ENCODE measurements around the gene TMC5.
A peak's percentile ranks its signal among the peaks of the same experiment; 100 is the strongest.
"Not testable (repeated sequence)": the region's sequence is repeated elsewhere in the genome, so short reads cannot be mapped to it uniquely, and the experiment has no call there.

TMC5 gene

DNA sequence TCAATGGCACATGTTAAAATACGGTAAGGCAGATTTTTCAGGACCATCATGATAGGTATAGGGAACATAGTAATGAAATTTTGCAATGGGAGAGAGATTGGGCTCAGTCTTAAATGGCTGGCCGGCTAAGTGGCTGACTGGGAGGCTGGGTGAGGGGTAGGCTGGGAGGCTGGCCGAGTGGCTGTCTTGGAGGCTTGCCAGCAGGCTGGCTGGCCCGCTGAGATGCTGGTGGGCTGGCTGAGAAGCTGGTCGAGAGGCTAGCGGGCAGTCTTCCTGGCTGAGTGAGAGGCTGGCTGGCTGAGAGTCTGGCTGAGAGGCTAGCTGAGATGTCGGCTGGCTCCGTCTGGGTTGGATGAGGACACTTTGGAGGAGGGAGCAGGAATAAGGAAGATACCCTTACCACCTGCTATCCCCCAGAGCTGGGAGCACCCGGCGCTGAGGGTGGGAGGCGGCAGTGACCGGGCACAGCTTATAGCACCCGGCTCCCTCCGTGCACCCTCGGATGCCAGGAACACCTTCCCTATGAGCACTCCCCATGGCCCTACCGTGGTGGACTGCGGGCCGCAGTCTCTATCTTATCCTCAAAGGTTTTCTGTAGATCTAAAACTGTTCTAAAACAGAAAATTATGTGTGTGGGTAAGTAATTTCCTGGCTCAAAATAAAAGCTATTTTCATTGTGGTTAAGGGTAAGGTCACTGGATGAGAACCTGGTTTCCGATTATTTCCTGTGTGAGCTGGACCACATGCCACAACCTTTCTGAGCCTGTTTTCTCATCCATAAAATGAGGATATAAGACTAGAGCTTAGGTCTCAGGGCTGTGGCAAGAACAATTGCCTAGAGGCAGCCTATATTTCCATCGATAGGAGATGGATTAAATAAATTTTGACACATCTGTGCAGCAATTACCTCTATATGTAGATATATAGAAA lies 34.5 kb upstream of the TMC5 start:
- no peak overlapping the region for H3K27ac ChIP-seq
- no peak overlapping the region for H3K4me3 ChIP-seq

DNA sequence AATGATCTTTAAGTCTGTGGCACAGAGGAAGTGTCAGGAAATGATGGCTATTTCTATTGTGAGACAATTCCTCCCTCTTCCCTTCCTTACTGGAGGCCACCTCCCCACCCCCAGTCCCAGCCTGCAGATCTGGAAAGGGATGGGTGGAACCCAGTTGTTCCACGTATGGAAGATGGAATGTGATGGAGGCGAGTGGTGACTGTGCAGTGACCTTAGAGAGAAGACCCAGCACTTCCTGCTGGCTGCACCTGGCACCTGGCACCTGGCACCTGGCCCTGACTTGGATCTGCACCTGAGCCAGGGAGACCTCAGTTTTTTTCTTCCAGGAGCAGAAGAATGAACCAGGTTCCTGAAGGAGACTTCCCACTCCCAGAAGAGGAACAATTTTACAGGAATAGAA lies 33.0 kb upstream of the TMC5 start:
- Histone ChIP-seq H3K36me3 (no peaks in the 10 kb centered on the region), H3K27ac (no peak overlapping the region), H3K4me3 (no peak overlapping the region), H3K4me2 (no peak overlapping the region), H3K4me1 (peaks cover 10 to 41% (median 29%) of the 10 kb centered on the region in 10 experiments; a peak in 18 of 20 replicates), H4K20me1 (peaks cover 0 to 9% (median 0%) of the 10 kb centered on the region in 11 experiments; a peak in 4 of 22 replicates), H3K9ac (no peak overlapping the region), H3K27me3 (peaks cover 0 to 35% (median 5%) of the 10 kb centered on the region in 11 experiments; a peak in 11 of 22 replicates), H3K9me3 (replicated peaks in 1 of 11) (peaks cover 0 to 37% (median 13%) of the 10 kb centered on the region in 11 experiments; a peak in 19 of 22 replicates)
- no peak for TF ChIP-seq Cebpa-rat (IDR thresholded peaks at IDR 0.05)

More for the DNA sequence above, 34.5 kb upstream of the TMC5 start:
- H3K27me3 ChIP-seq, result peaks cover 0 to 35% (median 5%) of the 10 kb centered on the region in 11 experiments; a peak in 11 of 22 replicates
- H4K20me1 ChIP-seq, result peaks cover 0 to 9% (median 0%) of the 10 kb centered on the region in 11 experiments; a peak in 4 of 22 replicates
- TF ChIP-seq Cebpa-rat (IDR thresholded peaks at IDR 0.05), result no peak
- H3K9ac ChIP-seq, result no peak overlapping the region
- H3K36me3 ChIP-seq, result no peaks in the 10 kb centered on the region
- H3K4me1 ChIP-seq, result peaks cover 10 to 43% (median 29%) of the 10 kb centered on the region in 10 experiments; a peak in 18 of 20 replicates
- peak overlapping the region; percentile 9 to 56 (median 29); a peak in 14 of 22 replicates for H3K4me2 ChIP-seq
- H3K9me3 ChIP-seq (replicated peaks in 1 of 11), result peaks cover 0 to 22% (median 13%) of the 10 kb centered on the region in 11 experiments; a peak in 19 of 22 replicates

DNA sequence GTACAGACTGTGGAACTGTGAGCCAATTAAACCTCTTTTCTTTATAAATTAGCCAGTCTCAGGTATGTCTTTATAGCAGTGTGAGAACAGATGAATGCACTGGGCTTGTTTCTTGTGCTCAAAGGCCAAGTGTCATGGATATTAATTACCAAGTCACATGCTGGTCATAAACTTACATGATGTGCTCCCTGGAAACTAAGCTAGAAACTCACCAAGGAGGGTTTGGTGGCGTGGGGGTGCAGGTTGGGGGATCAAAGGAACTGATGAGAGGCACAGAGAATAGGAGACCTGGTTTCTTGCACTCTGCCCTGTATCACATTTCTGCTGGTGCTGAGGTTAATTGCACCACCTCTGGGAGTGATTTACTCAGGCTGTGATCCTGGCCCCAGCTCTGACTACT lies 31.2 kb upstream of the TMC5 start:
- Histone ChIP-seq H4K20me1 (peaks cover 0 to 9% (median 0%) of the 10 kb centered on the region in 11 experiments; a peak in 4 of 22 replicates), H3K4me2 (no peak overlapping the region), H3K9me3 (replicated peaks in 1 of 11) (peaks cover 13 to 56% (median 30%) of the 10 kb centered on the region in 11 experiments), H3K4me1 (peaks cover 5 to 23% (median 19%) of the 10 kb centered on the region in 10 experiments; a peak in 16 of 20 replicates), H3K27me3 (peaks cover 0 to 31% (median 5%) of the 10 kb centered on the region in 11 experiments; a peak in 11 of 22 replicates), H3K27ac (no peak overlapping the region), H3K36me3 (no peaks in the 10 kb centered on the region), H3K4me3 (no peak overlapping the region), H3K9ac (no peak overlapping the region)
- no peak for TF ChIP-seq Cebpa-rat (IDR thresholded peaks at IDR 0.05)

- no peak for TF ChIP-seq Cebpa-rat (IDR thresholded peaks at IDR 0.05)
- Histone ChIP-seq H3K9ac (no peak overlapping the region), H3K27ac (no peak overlapping the region), H3K36me3 (no peaks in the 10 kb centered on the region), H3K4me2 (no peak overlapping the region), H3K4me1 (peaks cover 0 to 5% (median 0%) of the 10 kb centered on the region in 10 experiments; a peak in 4 of 20 replicates), H3K4me3 (no peak overlapping the region), H3K9me3 (replicated peaks in 1 of 11) (peaks cover 22 to 70% (median 37%) of the 10 kb centered on the region in 11 experiments), H3K27me3 (peaks cover 0 to 11% (median 5%) of the 10 kb centered on the region in 11 experiments; a peak in 5 of 22 replicates), H4K20me1 (no peaks in the 10 kb centered on the region)
Observed at GRCh38 chr16:19389246-19389645, 28.4 kb upstream of the TMC5 start.

GRCh38 chr16:19391185-19391776 lies 26.4 kb upstream of the TMC5 start:
- peaks cover 22 to 68% (median 37%) of the 10 kb centered on the region in 11 experiments for H3K9me3 ChIP-seq (replicated peaks in 1 of 11)
- H3K9ac ChIP-seq, H3K27me3 ChIP-seq, H3K4me2 ChIP-seq, H3K4me1 ChIP-seq, H3K27ac ChIP-seq, H3K36me3 ChIP-seq, H4K20me1 ChIP-seq, H3K4me3 ChIP-seq: not testable (repeated sequence)

DNA sequence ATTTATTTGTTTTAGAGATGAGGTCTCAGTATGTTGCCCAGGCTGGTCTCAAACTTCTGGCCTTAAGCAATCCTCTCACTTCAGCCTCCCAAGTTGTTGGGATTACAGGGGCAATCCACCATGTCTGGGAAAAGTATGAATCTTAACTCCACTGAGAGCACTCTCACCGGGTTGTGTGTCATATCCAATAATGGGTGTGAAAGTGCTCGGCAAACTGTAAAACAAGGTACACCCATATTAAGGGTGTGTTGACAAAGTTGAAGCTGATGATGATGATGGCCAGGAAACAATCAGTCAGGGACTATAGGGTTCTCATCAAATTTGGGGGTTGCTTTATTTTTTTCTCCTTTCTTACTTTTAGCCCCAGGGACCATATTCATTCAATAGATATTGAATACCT lies 25.3 kb upstream of the TMC5 start:
- H3K4me1 ChIP-seq, result 0 out of 20 replicates have a peak, but pooled peaks cover 0 to 2% (median 0%) of the 10 kb centered on the region in 10 experiments
- no peak overlapping the region for H3K27ac ChIP-seq
- no peak overlapping the region for H3K4me3 ChIP-seq
- no peak for TF ChIP-seq Cebpa-rat (IDR thresholded peaks at IDR 0.05)
- H3K27me3 ChIP-seq, result no peaks in the 10 kb centered on the region
- H4K20me1 ChIP-seq, result no peaks in the 10 kb centered on the region
- H3K9me3 ChIP-seq (replicated peaks in 1 of 11), result peaks cover 22 to 58% (median 29%) of the 10 kb centered on the region in 11 experiments
- no peak overlapping the region for H3K4me2 ChIP-seq
- no peaks in the 10 kb centered on the region for H3K36me3 ChIP-seq
- H3K9ac ChIP-seq, result no peak overlapping the region

DNA sequence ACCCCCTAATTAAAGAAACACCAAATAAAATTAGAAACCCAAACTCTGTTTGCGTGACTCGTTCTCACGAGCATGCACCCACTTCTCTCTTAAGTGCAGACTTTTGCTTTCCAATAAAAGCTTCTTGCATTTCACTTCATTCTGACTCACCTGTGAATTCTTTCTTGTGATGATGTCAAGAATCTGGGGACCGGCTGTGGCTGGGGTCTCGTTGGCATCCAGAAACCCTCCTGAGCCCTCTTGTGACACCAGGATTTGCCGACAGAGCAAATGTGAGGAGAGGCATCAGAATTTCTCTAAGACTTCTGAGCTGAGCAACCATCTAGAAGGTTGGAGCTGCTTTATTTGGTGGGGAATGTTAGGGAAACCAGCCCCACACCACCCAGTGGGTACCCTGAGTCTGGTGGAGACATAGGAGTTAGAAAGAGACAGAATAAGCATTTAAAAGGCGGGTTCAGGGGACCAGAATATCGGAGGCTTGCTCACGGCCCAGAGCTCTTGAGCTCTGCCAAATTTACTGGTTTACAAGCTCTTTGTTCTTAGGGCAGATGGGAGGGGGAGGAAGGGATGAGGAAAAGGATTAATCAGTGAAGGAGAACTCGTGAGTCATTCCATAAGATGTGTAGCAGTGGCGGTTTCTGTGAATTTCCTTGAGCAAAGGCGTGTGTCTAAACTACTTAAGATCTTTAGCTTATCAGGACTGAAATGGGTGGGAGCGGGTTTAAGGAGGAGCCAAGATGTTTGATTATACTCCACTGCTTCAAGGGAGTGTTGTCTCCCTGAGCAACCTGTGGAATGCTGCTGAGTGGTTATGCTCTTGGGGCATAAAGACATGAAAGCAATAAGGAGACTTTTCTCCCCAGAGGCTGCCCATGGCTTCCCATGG lies 24.2 kb upstream of the TMC5 start:
- no peak for TF ChIP-seq Cebpa-rat (IDR thresholded peaks at IDR 0.05)
- Histone ChIP-seq H3K4me1 (no peaks in the 10 kb centered on the region), H3K4me3 (no peak overlapping the region), H3K4me2 (no peak overlapping the region), H3K27me3 (no peaks in the 10 kb centered on the region), H3K27ac (no peak overlapping the region), H3K36me3 (no peaks in the 10 kb centered on the region), H3K9me3 (replicated peaks in 1 of 11) (peaks cover 18 to 46% (median 26%) of the 10 kb centered on the region in 11 experiments), H4K20me1 (no peaks in the 10 kb centered on the region), H3K9ac (no peak overlapping the region)

DNA sequence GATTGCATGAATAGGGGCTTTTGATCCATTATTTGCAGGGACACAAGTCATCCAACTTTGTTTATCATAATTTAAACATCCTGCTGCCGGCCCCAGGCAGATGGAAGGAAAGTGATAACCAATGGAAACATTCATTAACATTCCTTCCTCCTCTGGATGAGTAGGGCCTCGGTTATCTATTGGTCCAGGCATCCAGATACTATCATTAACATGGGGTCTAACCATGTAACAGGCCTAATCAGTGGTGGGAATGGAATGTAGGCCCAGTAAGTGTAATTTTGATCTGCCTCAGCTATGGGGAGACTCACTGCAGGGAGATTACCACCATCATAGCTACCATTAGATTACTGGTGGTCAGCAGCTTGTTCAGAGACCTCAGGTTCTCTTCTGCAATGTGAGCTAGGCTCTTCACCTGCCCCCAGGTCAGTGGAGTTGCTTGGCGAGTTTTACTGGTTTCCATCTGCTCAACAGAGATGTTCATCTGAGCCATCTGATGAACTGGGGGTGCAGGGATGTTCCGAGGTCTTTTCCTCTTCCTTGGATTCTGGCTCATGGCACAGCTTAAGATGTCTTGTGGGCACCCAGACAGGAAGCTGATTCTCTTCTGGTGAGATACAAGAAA lies 21.9 kb upstream of the TMC5 start:
- H3K4me1 ChIP-seq, H3K4me2 ChIP-seq, H3K4me3 ChIP-seq, H3K27me3 ChIP-seq, H4K20me1 ChIP-seq, H3K27ac ChIP-seq, H3K36me3 ChIP-seq, H3K9ac ChIP-seq: not testable (repeated sequence)
- H3K9me3 ChIP-seq (replicated peaks in 1 of 11), result peaks cover 16 to 32% (median 20%) of the 10 kb centered on the region in 11 experiments

Measured in BLaER1 treated with 17β-estradiol and CSF1 and Interleukin-3, amounts not matched to agents 10 nM and 100 nM (cell line).